Measurements from ENCODE around the gene OGN. TPM values are rescaled to one million over a fixed set of nuclear protein-coding genes. Genes with fewer than 3 reads are reported as not detected.

The OGN gene
- total RNA-seq, 1 experiment from 2014 or later, result not detected

- no peak for DNase-seq (ENCODE audit: low read depth)
Observed at GRCh38 chr9:92349771-92350739, 54.3 kb downstream of the OGN start.

GRCh38 chr9:92345582-92345981 is 58.8 kb downstream of the OGN start:
- DNase-seq (ENCODE audit: low read depth), result no peak

- no peak for DNase-seq (ENCODE audit: low read depth)
Observed at GRCh38 chr9:92342825-92343488, 61.4 kb downstream of the OGN start.

GRCh38 chr9:92341578-92341977 is 62.8 kb downstream of the OGN start:
- no peak for DNase-seq (ENCODE audit: low read depth)

GRCh38 chr9:92333282-92333634 is 71.1 kb downstream of the OGN start:
- DNase-seq (ENCODE audit: low read depth), result no peak

Other genes with a start within 250 kb of the OGN start
- gene IARS1, start 110.9 kb downstream of the OGN start, total RNA-seq (2014; rRNA removed; shearing (Covaris generic)), result 104 and 151 TPM in 2 replicates
- gene NOL8, start 79.2 kb downstream of the OGN start, total RNA-seq (2014; rRNA removed; shearing (Covaris generic)), result 18.5 and 26.1 TPM in 2 replicates
- gene CENPP, start 78.6 kb downstream of the OGN start, total RNA-seq (2014; rRNA removed; shearing (Covaris generic)), result 3.8 and 23.1 TPM in 2 replicates
- not detected in 2 replicates for gene OMD, start 19.9 kb upstream of the OGN start, total RNA-seq (2014; rRNA removed; shearing (Covaris generic))
- 0.07 TPM in 1 of 2 replicates, not detected in the other for gene ASPN, start 77.9 kb upstream of the OGN start, total RNA-seq (2014; rRNA removed; shearing (Covaris generic))
- 0.47 and 1.0 TPM in 2 replicates for gene ECM2, start 131.4 kb upstream of the OGN start, total RNA-seq (2014; rRNA removed; shearing (Covaris generic))